Panc1 (cell line): ENCODE measurements around the gene ZNF778. TPM values are rescaled to one million over a fixed set of nuclear protein-coding genes. Genes with fewer than 3 reads are reported as not detected.
A peak's percentile ranks its signal among the peaks of the same experiment; 100 is the strongest.

Experiments used
- ATAC-seq: fragments of 200-7000 bp; cut with Tn5 transposase; 2 replicates; pipeline ENCODE4 v1.9.1; 2020; ENCODE audit warnings: mild to moderate bottlenecking, moderate library complexity
- BruUV-seq: library from RNA; stranded (reverse); fragments of 400-500 nt; replicated peaks from 2 replicates; lab custom pipeline; 2021; lab: Mats Ljungman, UMichigan
- CTCF ChIA-PET: fragments of 300-600 bp; sonication (Branson Sonifier 250); formaldehyde crosslinking; loops from one replicate; lab custom pipeline; 2022; ENCODE audit warnings: antibody characterized with exemption; lab: Charles Lee
- POLR2A ChIA-PET: fragments of 300-600 bp; sonication (Branson Sonifier 250); formaldehyde crosslinking; loops from one replicate; lab custom pipeline; 2022; ENCODE audit warnings: antibody characterized with exemption; lab: Charles Lee
- DNase-seq: peaks from one replicate; pipeline ENCODE4 v3.0.0-alpha.2; 2010; ENCODE audit warnings: low read depth, low spot score
- H3K27ac ChIP-seq: 2 replicates; pipeline ENCODE4 v1.5.1; 2011; ENCODE audit warnings: mild to moderate bottlenecking, low read length, inconsistent platforms
- H3K27me3 ChIP-seq: fragments of 200-500 bp; sonication (Bioruptor generic); 2 replicates; pipeline ENCODE4 v1.6.0; 2014; ENCODE audit warnings: low read length, inconsistent platforms; ENCODE audit not compliant: control insufficient read depth, insufficient read depth
- H3K36me3 ChIP-seq: fragments of 200-500 bp; sonication (Bioruptor generic); 2 replicates; pipeline ENCODE4 v1.5.1; 2014; ENCODE audit warnings: inconsistent platforms, mild to moderate bottlenecking, low read length, moderate library complexity; ENCODE audit not compliant: control insufficient read depth, insufficient read depth
- H3K4me1 ChIP-seq: 2 replicates; pipeline ENCODE4 v1.5.1; 2011; ENCODE audit warnings: inconsistent platforms, mild to moderate bottlenecking, low read length, moderate library complexity; ENCODE audit not compliant: control insufficient read depth, insufficient read depth
- H3K4me3 ChIP-seq, 2 experiments: 2 replicates each; pipeline ENCODE4 v1.5.1; 2011 to 2012; ENCODE audit warnings: low read depth in 2 of 2, low read length in 2 of 2, mild to moderate bottlenecking in 2 of 2, inconsistent platforms in 1 of 2, moderate library complexity in 1 of 2
- H3K9me3 ChIP-seq: fragments of 200-500 bp; sonication (Bioruptor generic); 2 replicates; pipeline ENCODE4 v1.5.1; 2014; ENCODE audit warnings: low read depth, mild to moderate bottlenecking, inconsistent platforms, low read length, moderate library complexity; ENCODE audit not compliant: control insufficient read depth, insufficient read depth
- CTCF ChIP-seq: fragments of 450-650 bp; IDR thresholded peaks from 2 replicates; pipeline ENCODE4 v1.5.1; 2017; ENCODE audit warnings: mild to moderate bottlenecking
- POLR2AphosphoS5 ChIP-seq: IDR thresholded peaks from 2 replicates; pipeline ENCODE4 v1.6.1; 2012; ENCODE audit warnings: mild to moderate bottlenecking, low read depth, low read length, moderate library complexity
- REST ChIP-seq, 2 experiments: IDR thresholded peaks; 2 replicates each; pipeline ENCODE4 v1.6.1; 2011 to 2012; ENCODE audit warnings: low read depth in 2 of 2, control low read depth in 1 of 2, low read length in 1 of 2, mild to moderate bottlenecking in 1 of 2, moderate library complexity in 1 of 2; ENCODE audit not compliant: insufficient read depth in 1 of 2
- SIN3A ChIP-seq: IDR thresholded peaks from 2 replicates; pipeline ENCODE4 v1.6.1; 2012; ENCODE audit warnings: low read depth, mild to moderate bottlenecking, low read length, moderate library complexity, borderline replicate concordance; ENCODE audit not compliant: insufficient read depth
- TCF7L2 ChIP-seq: IDR thresholded peaks from 2 replicates; pipeline ENCODE4 v1.6.1; 2011; ENCODE audit warnings: mild to moderate bottlenecking, low read depth, low read length, inconsistent platforms
- in situ Hi-C: cut with HindIII; loops from 2 replicates; pipeline ENCODE4 v1.10.0; 2016; ENCODE audit warnings: low sequenced_read_pairs, low pct_unique_long_range_greater_than_20kb
- intact Hi-C: fragments of 100-400 bp; cut with micrococcal nuclease; formaldehyde crosslinking; loops from one replicate; pipeline ENCODE4 v1.10.0; 2022; ENCODE audit not compliant: unreplicated experiment
- total RNA-seq: library from RNA; stranded (reverse); gene quantifications from one replicate; pipeline ENCODE4 v1.2.1, GENCODE V29; 2021; ENCODE audit not compliant: unreplicated experiment

The ZNF778 gene
- total RNA-seq, 1 experiment from 2014 or later = 15.0 TPM

- CTCF ChIA-PET = no interaction called here
- Histone ChIP-seq H3K36me3 (no peaks in the 10 kb centered on the region), H3K4me3 (no peak overlapping the region), H3K27ac (no peak overlapping the region; the same call in 1 of the 2 replicates), H3K4me1 (peaks cover 5% of the 10 kb centered on the region; the same call in 1 of the 2 replicates), H3K27me3 (no peaks in the 10 kb centered on the region), H3K9me3 (no peaks in the 10 kb centered on the region)
- no TSS peak for BruUV-seq
- in situ Hi-C loops (no loop called here), intact Hi-C loops (no loop called here)
- ATAC-seq = 0 out of 2 replicates have a peak, but pooled peaks have one; percentile 18
- DNase-seq = no peak
- TF ChIP-seq CTCF = no peak
- no peak for TF ChIP-seq POLR2AphosphoS5
- TF ChIP-seq REST (IDR thresholded peaks at IDR 0.05; ENCODE audit: insufficient read depth in 1 of 2, low read depth in 2 of 2, low read length in 1 of 2) = no peak
- TF ChIP-seq SIN3A = no peak
- no peak for TF ChIP-seq TCF7L2
- POLR2A ChIA-PET = no interaction called here
Measured at GRCh38 chr16:89277641-89278341, 60.3 kb downstream of the ZNF778 start.

- Histone ChIP-seq H3K27ac (no peak overlapping the region), H3K4me3 (no peak overlapping the region), H3K36me3 (no peaks in the 10 kb centered on the region), H3K27me3 (no peaks in the 10 kb centered on the region), H3K4me1 (peaks cover 5% of the 10 kb centered on the region; the same call in 1 of the 2 replicates), H3K9me3 (no peaks in the 10 kb centered on the region)
- intact Hi-C loops = no loop called here
- ChIA-PET POLR2A (no interaction called here), CTCF (no interaction called here)
- TF ChIP-seq SIN3A = no peak
- no peak for TF ChIP-seq TCF7L2
- TF ChIP-seq POLR2AphosphoS5 = no peak
- TF ChIP-seq REST (IDR thresholded peaks at IDR 0.05; ENCODE audit: insufficient read depth in 1 of 2, low read depth in 2 of 2, low read length in 1 of 2) = no peak
- no peak for TF ChIP-seq CTCF
- no peak for DNase-seq
- BruUV-seq = no TSS peak
- ATAC-seq = no peak
- in situ Hi-C loops = no loop called here
Measured at GRCh38 chr16:89278441-89279240, 61.1 kb downstream of the ZNF778 start.
